Esophagus squamous epithelium (tissue), 4 donors: ENCODE measurements around the gene SLC1A2.

ENCODE experiments used
- CTCF ChIP-seq, 6 experiments: fragments of 450-650 bp in 4 of 6; fragments of 200-600 bp in 2 of 6; sonication (generic) in 2 of 6; IDR thresholded peaks; one replicate each; pipeline ENCODE4 v1.5.1; 2016 to 2019; ENCODE audit warnings: antibody characterized with exemption in 6 of 6, mild to moderate bottlenecking in 4 of 6, moderate library complexity in 4 of 6
- POLR2A ChIP-seq, 4 donors: fragments of 450-650 bp; IDR thresholded peaks; one replicate each; pipeline ENCODE4 v1.6.1; 2017; ENCODE audit warnings: antibody characterized with exemption in 4 of 4, mild to moderate bottlenecking in 4 of 4, moderate library complexity in 3 of 4

GRCh38 chr11:35344681-35345574 lies 74.4 kb downstream of the SLC1A2 start:
- TF ChIP-seq CTCF (IDR thresholded peaks at IDR 0.05) (no peak), POLR2A (IDR thresholded peaks at IDR 0.05) (no peak)
